Smooth muscle cell (in vitro differentiated cells): Measurements from ENCODE around the gene MRPL10. TPM values are rescaled to one million over a fixed set of nuclear protein-coding genes. Genes with fewer than 3 reads are reported as not detected.

Source experiments
- DNase-seq: peaks from one replicate; lab custom pipeline; 2025; ENCODE audit not compliant: unreplicated experiment; lab: John Stamatoyannopoulos, UW
- H2AFZ ChIP-seq: fragments of 200-600 bp; sonication (generic); 2 replicates; pipeline ENCODE4 v1.6.0; 2016; ENCODE audit warnings: antibody characterized with exemption, low read depth, mild to moderate bottlenecking
- H3F3A ChIP-seq: fragments of 200-600 bp; sonication (generic); 2 replicates; pipeline ENCODE4 v1.6.0; 2017; ENCODE audit warnings: antibody characterized with exemption, low read depth
- H3K27ac ChIP-seq: fragments of 200-600 bp; sonication (generic); 2 replicates; pipeline ENCODE4 v1.5.1; 2016; ENCODE audit warnings: low read depth, mild to moderate bottlenecking
- H3K27me3 ChIP-seq: fragments of 200-600 bp; sonication (generic); 2 replicates; pipeline ENCODE4 v1.6.1; 2016; ENCODE audit warnings: low read depth, mild to moderate bottlenecking
- H3K36me3 ChIP-seq: fragments of 200-600 bp; sonication (generic); 2 replicates; pipeline ENCODE4 v1.5.1; 2016; ENCODE audit warnings: low read depth
- H3K4me1 ChIP-seq: fragments of 200-600 bp; sonication (generic); 2 replicates; pipeline ENCODE4 v1.5.1; 2016; ENCODE audit warnings: low read depth
- H3K4me2 ChIP-seq: fragments of 200-600 bp; sonication (generic); 2 replicates; pipeline ENCODE4 v1.6.0; 2016; ENCODE audit warnings: mild to moderate bottlenecking
- H3K4me3 ChIP-seq: fragments of 200-600 bp; sonication (generic); 2 replicates; pipeline ENCODE4 v1.5.1; 2016; ENCODE audit warnings: mild to moderate bottlenecking
- H3K79me2 ChIP-seq: fragments of 200-600 bp; sonication (generic); 2 replicates; pipeline ENCODE4 v1.6.0; 2016; ENCODE audit warnings: low read depth, mild to moderate bottlenecking
- H3K9ac ChIP-seq: fragments of 200-600 bp; sonication (generic); 2 replicates; pipeline ENCODE4 v1.6.0; 2016; ENCODE audit warnings: low read depth
- H3K9me3 ChIP-seq: fragments of 200-600 bp; sonication (generic); replicated peaks from 2 replicates; pipeline ENCODE4 v1.5.1; 2016; ENCODE audit warnings: low read depth
- H4K20me1 ChIP-seq: fragments of 200-600 bp; sonication (generic); 2 replicates; pipeline ENCODE4 v1.6.0; 2016; ENCODE audit warnings: low read depth
- WGBS: methylation state at CpG from one replicate; pipeline ENCODE4 v1.1.7; 2016; ENCODE audit warnings: low lambda C conversion rate; 5-methylcytosine and 5-hydroxymethylcytosine counted together
- polyA plus RNA-seq: library from polyadenylated mRNA; unstranded; fragments of >200 nt; fragmentation: Nextera tagmentation; extraction: Ambion mirVana; gene quantifications from 2 replicates; pipeline ENCODE4 v1.2.1, GENCODE V29; 2016
- total RNA-seq: library from RNA; depleted of rRNA; stranded (reverse); fragments of >200 nt; gene quantifications from 2 replicates; pipeline ENCODE4 v1.2.3, GENCODE V29; 2014
- TF ChIP-seq, protein P1 (sequence below): fragments of 200-600 bp; sonication (generic); IDR thresholded peaks from 2 replicates; pipeline ENCODE4 v1.5.1; 2017; ENCODE audit warnings: borderline replicate concordance, mild to moderate bottlenecking, antibody characterized with exemption; ENCODE audit not compliant: insufficient read depth, poor library complexity, severe bottlenecking

The MRPL10 gene
- total and polyA plus RNA-seq, 2 experiments from 2014 or later: 24.0 to 36.6 TPM

DNA sequence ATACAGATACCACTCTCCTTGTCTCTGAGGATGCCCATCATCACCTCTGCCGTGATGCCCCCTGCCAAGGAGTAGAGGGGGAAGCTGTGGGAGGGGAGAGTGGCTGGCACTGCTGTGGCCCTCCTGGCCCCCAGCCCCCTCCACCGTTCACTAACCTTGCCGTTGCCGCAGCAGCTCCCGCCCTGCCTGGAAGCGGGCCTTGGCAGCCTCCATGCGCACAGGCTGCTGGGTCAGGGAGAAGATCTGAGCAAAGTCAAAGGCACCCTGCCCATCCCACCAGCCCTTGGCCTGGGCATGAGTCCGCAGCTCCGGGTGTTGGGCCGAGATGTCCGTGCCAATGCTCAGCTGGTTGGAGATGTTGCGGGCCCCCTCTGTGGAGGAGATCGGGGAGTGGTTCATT, 7.3 kb upstream of the MRPL10 start:
- Histone ChIP-seq H3K4me3 (no peak overlapping the region), H3K27me3 (no peaks in the 10 kb centered on the region), H3K9ac (no peak overlapping the region), H3K4me2 (no peak overlapping the region), H3K9me3 (no peaks in the 10 kb centered on the region), H3K4me1 (peaks cover 7% of the 10 kb centered on the region), H2AFZ (no peak overlapping the region), H4K20me1 (no peaks in the 10 kb centered on the region), H3F3A (peaks cover 4% of the 10 kb centered on the region), H3K27ac (no peak overlapping the region), H3K36me3 (no peaks in the 10 kb centered on the region), H3K79me2 (peaks cover 9% of the 10 kb centered on the region)
- 95% methylated on average over 13 of the region's 13 CpGs for WGBS
- DNase-seq: no peak
- TF ChIP-seq, protein P1, sequence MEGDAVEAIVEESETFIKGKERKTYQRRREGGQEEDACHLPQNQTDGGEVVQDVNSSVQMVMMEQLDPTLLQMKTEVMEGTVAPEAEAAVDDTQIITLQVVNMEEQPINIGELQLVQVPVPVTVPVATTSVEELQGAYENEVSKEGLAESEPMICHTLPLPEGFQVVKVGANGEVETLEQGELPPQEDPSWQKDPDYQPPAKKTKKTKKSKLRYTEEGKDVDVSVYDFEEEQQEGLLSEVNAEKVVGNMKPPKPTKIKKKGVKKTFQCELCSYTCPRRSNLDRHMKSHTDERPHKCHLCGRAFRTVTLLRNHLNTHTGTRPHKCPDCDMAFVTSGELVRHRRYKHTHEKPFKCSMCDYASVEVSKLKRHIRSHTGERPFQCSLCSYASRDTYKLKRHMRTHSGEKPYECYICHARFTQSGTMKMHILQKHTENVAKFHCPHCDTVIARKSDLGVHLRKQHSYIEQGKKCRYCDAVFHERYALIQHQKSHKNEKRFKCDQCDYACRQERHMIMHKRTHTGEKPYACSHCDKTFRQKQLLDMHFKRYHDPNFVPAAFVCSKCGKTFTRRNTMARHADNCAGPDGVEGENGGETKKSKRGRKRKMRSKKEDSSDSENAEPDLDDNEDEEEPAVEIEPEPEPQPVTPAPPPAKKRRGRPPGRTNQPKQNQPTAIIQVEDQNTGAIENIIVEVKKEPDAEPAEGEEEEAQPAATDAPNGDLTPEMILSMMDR: no peak

DNA sequence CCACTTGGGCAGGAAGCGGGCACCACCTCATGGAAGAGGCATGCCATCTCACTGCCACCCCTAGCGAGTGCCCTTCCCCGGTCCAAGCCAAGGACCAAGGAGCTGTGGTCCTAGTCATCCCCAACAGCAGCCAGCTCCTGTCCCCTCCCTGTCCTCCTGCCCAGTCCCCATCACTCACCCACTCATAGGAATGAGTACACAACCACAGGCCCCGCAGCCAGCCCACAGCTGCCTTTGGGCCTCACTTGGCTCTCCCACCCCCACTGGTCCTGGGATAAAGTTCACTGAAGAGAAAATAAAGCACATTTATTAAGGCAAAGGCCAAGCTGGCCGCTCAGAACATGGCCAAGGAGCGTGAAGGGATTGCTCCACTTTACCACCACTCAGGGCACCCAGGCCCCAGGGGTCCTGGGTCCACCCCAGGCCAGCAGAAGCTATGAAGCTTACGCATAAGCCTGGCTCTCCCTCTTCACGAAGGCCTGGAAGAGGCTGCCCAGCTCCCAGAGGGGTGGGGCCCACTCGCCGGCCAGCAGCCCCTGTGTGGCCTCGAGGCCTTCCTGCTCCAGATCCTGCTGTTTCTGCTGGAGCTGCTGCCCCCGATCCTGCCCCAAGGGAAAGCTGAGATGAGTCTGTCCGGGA, 6.2 kb upstream of the MRPL10 start:
- no peak overlapping the region for H2AFZ ChIP-seq
- H3K4me1 ChIP-seq: peaks cover 7% of the 10 kb centered on the region
- TF ChIP-seq, protein P1: no peak
- no peaks in the 10 kb centered on the region for H3K27me3 ChIP-seq
- H3K4me3 ChIP-seq: no peak overlapping the region
- H3F3A ChIP-seq: peaks cover 4% of the 10 kb centered on the region
- H3K36me3 ChIP-seq: no peaks in the 10 kb centered on the region
- H3K27ac ChIP-seq: no peak overlapping the region
- no peak overlapping the region for H3K4me2 ChIP-seq
- no peaks in the 10 kb centered on the region for H4K20me1 ChIP-seq
- H3K79me2 ChIP-seq: peaks cover 9% of the 10 kb centered on the region
- no peaks in the 10 kb centered on the region for H3K9me3 ChIP-seq
- no peak overlapping the region for H3K9ac ChIP-seq
- WGBS: 74% methylated on average over 13 of the region's 13 CpGs
- no peak for DNase-seq

DNA sequence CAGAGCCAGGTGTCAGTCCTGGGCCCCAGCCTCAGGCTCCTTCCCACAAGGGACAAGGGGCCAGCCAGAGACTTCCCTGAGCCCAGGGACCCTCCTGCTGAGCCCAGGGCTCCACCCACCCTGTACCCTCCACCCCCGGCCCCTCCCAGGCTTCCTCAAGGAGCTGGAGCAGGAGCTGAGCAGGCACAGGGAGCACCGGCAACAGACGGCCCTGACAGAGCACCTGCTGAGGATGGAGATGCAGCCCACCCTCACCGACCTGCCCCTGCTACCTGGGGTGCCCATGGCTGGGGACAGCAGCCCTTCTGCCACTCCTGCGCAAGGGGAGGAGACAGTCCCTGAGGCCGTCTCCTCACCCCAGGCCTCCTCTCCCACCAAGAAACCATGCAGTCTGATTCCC, 5.3 kb upstream of the MRPL10 start:
- TF ChIP-seq, protein P1: no peak
- H3K36me3 ChIP-seq: no peaks in the 10 kb centered on the region
- H3K9me3 ChIP-seq: no peaks in the 10 kb centered on the region
- no peak for DNase-seq
- no peak overlapping the region for H3K27ac ChIP-seq
- no peak overlapping the region for H3K4me3 ChIP-seq
- H3K79me2 ChIP-seq: peaks cover 9% of the 10 kb centered on the region
- H3F3A ChIP-seq: no peaks in the 10 kb centered on the region
- no peaks in the 10 kb centered on the region for H3K27me3 ChIP-seq
- peaks cover 7% of the 10 kb centered on the region for H3K4me1 ChIP-seq
- no peak overlapping the region for H3K4me2 ChIP-seq
- WGBS: 94% methylated on average over 3 of the region's 6 CpGs
- no peak overlapping the region for H2AFZ ChIP-seq
- H4K20me1 ChIP-seq: no peaks in the 10 kb centered on the region
- H3K9ac ChIP-seq: no peak overlapping the region

DNA sequence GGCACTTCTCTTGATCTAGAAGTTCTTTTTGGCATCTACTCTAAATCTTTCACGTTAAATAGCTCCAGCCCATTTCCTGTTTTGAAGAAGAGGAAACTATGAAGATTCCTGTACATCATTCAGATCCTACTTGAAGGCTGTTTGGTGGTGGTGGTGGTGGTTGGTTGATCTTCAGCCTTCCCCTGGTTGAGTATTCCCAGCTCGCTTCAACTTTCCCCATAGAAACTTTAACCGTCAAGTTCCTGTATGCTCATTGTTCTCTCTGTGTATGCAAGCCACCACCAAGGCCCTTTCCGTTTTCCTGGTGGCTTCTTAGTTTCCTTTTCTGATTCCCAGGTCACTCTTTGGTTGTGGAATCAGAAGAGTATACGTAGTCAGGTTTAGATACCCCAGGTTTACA, 3.4 kb upstream of the MRPL10 start:
- H3K4me3 ChIP-seq: no peak overlapping the region
- H3K27ac ChIP-seq: no peak overlapping the region
- no peak overlapping the region for H3K4me2 ChIP-seq
- no peaks in the 10 kb centered on the region for H4K20me1 ChIP-seq
- TF ChIP-seq, protein P1: no peak
- H3K9me3 ChIP-seq: no peaks in the 10 kb centered on the region
- no peaks in the 10 kb centered on the region for H3F3A ChIP-seq
- H3K36me3 ChIP-seq: no peaks in the 10 kb centered on the region
- H2AFZ ChIP-seq: no peak overlapping the region
- no peak for DNase-seq
- peaks cover 16% of the 10 kb centered on the region for H3K79me2 ChIP-seq
- 90% methylated on average over 5 of the region's 5 CpGs for WGBS
- no peaks in the 10 kb centered on the region for H3K27me3 ChIP-seq
- peaks cover 6% of the 10 kb centered on the region for H3K4me1 ChIP-seq
- H3K9ac ChIP-seq: no peak overlapping the region
